Tibial nerve (tissue), 4 donors: ENCODE measurements around the gene APOE. TPM values are rescaled to one million over a fixed set of nuclear protein-coding genes. Genes with fewer than 3 reads are reported as not detected.
"Not testable (repeated sequence)": the region's sequence is repeated elsewhere in the genome, so short reads cannot be mapped to it uniquely, and the experiment has no call there.

Experiments
- DNase-seq, 2 donors: peaks; one replicate each; pipeline ENCODE4 v3.0.0-alpha.2; 2019; ENCODE audit warnings: low spot score in 2 of 2
- H3K27ac ChIP-seq, 4 donors: fragments of 200-600 bp; sonication (generic) in 3 of 4; one replicate each; pipeline ENCODE4 v1.5.1; 2017 to 2019; ENCODE audit warnings: mild to moderate bottlenecking in 1 of 4
- H3K27me3 ChIP-seq, 2 donors: fragments of 200-600 bp; sonication (generic) in 1 of 2; one replicate each; pipeline versions ENCODE4 v1.5.1 to v1.6.0; 2017 to 2019
- H3K36me3 ChIP-seq, 3 donors: fragments of 200-600 bp; sonication (generic); one replicate each; pipeline ENCODE4 v1.5.1; 2018 to 2019
- H3K4me1 ChIP-seq, 4 donors: fragments of 200-600 bp; sonication (generic) in 3 of 4; one replicate each; pipeline ENCODE4 v1.5.1; 2017 to 2019
- H3K4me3 ChIP-seq, 4 donors: fragments of 200-600 bp; sonication (generic) in 3 of 4; one replicate each; pipeline ENCODE4 v1.5.1; 2017 to 2019; ENCODE audit warnings: mild to moderate bottlenecking in 1 of 4, moderate library complexity in 1 of 4
- H3K9me3 ChIP-seq, 4 donors: fragments of 200-600 bp; sonication (generic) in 3 of 4; one replicate each; pipeline ENCODE4 v1.5.1; 2017 to 2019
- EP300 ChIP-seq, 2 donors: sonication (generic); formaldehyde crosslinking; IDR thresholded peaks; one replicate each; pipeline ENCODE4 v1.6.1; 2017; ENCODE audit warnings: antibody characterized with exemption in 2 of 2, mild to moderate bottlenecking in 1 of 2
- POLR2A ChIP-seq, 2 donors: fragments of 450-650 bp; IDR thresholded peaks; one replicate each; pipeline ENCODE4 v1.6.1; 2017; ENCODE audit warnings: antibody characterized with exemption in 2 of 2, mild to moderate bottlenecking in 2 of 2, moderate library complexity in 2 of 2
- WGBS, 2 donors: methylation state at CpG; one replicate each; pipeline ENCODE4 v1.1.5; 2018; 5-methylcytosine and 5-hydroxymethylcytosine counted together
- total RNA-seq, 4 donors: library from RNA; depleted of rRNA; stranded (reverse); fragments of >200 nt; gene quantifications; one replicate each; pipeline ENCODE4 v1.1.0, GENCODE V29; 2016
- TF ChIP-seq, protein P1 (sequence below), 5 experiments: fragments of 200-600 bp in 3 of 5; fragments of 450-650 bp in 2 of 5; sonication (generic) in 3 of 5; IDR thresholded peaks; one replicate each; pipeline ENCODE4 v1.5.1; 2016 to 2019; ENCODE audit warnings: antibody characterized with exemption in 5 of 5, mild to moderate bottlenecking in 3 of 5, moderate library complexity in 2 of 5

APOE gene
- total RNA-seq, 4 donors from 2014 or later = 126 to 316 (median 163) TPM

DNA sequence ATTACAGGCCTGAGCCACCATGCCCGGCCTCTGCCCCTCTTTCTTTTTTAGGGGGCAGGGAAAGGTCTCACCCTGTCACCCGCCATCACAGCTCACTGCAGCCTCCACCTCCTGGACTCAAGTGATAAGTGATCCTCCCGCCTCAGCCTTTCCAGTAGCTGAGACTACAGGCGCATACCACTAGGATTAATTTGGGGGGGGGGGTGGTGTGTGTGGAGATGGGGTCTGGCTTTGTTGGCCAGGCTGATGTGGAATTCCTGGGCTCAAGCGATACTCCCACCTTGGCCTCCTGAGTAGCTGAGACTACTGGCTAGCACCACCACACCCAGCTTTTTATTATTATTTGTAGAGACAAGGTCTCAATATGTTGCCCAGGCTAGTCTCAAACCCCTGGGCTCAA lies 4.2 kb downstream of the APOE start:
- H3K4me1 ChIP-seq = peaks cover 0 to 54% (median 25%) of the 10 kb centered on the region in 4 donors
- no peaks in the 10 kb centered on the region for H3K9me3 ChIP-seq
- 87 to 90% methylated on average over 5 of the region's 5 CpGs for WGBS, 2 donors
- no peak overlapping the region for H3K27ac ChIP-seq
- H3K4me3 ChIP-seq = no peak overlapping the region
- no peaks in the 10 kb centered on the region for H3K36me3 ChIP-seq
- DNase-seq = no peak
- TF ChIP-seq EP300 (IDR thresholded peaks at IDR 0.05) = no peak
- no peak for TF ChIP-seq POLR2A (IDR thresholded peaks at IDR 0.05)
- TF ChIP-seq, protein P1, sequence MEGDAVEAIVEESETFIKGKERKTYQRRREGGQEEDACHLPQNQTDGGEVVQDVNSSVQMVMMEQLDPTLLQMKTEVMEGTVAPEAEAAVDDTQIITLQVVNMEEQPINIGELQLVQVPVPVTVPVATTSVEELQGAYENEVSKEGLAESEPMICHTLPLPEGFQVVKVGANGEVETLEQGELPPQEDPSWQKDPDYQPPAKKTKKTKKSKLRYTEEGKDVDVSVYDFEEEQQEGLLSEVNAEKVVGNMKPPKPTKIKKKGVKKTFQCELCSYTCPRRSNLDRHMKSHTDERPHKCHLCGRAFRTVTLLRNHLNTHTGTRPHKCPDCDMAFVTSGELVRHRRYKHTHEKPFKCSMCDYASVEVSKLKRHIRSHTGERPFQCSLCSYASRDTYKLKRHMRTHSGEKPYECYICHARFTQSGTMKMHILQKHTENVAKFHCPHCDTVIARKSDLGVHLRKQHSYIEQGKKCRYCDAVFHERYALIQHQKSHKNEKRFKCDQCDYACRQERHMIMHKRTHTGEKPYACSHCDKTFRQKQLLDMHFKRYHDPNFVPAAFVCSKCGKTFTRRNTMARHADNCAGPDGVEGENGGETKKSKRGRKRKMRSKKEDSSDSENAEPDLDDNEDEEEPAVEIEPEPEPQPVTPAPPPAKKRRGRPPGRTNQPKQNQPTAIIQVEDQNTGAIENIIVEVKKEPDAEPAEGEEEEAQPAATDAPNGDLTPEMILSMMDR (IDR thresholded peaks at IDR 0.05) = no peak
- peaks cover 0 to 24% of the 10 kb centered on the region in 2 donors for H3K27me3 ChIP-seq

DNA sequence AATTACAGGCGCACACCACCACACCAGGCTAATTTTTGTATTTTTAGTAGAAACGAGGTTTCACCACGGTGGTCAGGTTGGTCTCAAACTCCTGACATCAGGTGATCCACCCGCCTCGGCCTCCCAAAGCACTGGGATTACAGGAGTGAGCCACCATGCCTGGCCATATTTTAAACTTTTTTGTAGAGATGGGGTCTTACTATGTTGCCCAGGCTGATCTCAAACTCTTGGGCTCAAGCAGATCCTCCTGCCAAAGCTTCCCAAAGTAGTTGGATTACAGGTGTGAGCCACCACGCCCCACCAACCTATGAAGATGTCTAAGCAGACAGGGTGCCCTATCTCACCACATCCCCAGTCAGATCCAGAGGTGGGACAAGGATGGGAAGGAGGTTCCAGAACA lies 6.3 kb downstream of the APOE start:
- WGBS, 2 donors = 83 to 89% methylated on average over 6 of the region's 6 CpGs
- not testable (repeated sequence) for H3K9me3 ChIP-seq, DNase-seq, H3K4me3 ChIP-seq, H3K27me3 ChIP-seq, H3K27ac ChIP-seq, H3K36me3 ChIP-seq
- peaks cover 0 to 45% (median 21%) of the 10 kb centered on the region in 4 donors for H3K4me1 ChIP-seq

DNA sequence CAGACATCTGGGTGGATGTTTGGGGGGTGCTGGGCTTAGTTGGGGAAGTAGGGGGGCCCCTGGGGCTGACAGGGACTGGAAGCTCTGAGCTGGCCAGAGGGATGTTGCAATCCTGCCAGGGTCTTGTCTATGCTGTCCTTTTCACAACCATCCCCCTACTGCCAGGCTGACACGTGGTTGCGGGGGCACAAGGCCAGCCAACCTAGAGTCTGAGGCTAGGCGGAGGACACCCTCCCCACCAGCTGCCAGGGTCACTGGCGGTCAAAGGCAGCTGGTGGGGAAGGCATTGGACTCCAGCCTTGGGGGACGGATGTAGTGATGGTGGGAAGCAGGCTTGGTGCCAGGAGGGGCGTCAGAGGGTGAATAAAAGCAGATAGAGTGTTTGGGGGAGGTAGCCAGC lies 7.3 kb downstream of the APOE start:
- DNase-seq = no peak
- Histone ChIP-seq H3K4me1 (peaks cover 0 to 45% (median 21%) of the 10 kb centered on the region in 4 donors), H3K27me3 (no peaks in the 10 kb centered on the region), H3K36me3 (no peaks in the 10 kb centered on the region), H3K4me3 (no peak overlapping the region), H3K9me3 (no peaks in the 10 kb centered on the region), H3K27ac (peak overlapping the region in 1 of 4 donors; percentile 62)
- WGBS, 2 donors = 30 to 53% methylated on average over 6 of the region's 6 CpGs
- no peak for TF ChIP-seq POLR2A (IDR thresholded peaks at IDR 0.05)

DNA sequence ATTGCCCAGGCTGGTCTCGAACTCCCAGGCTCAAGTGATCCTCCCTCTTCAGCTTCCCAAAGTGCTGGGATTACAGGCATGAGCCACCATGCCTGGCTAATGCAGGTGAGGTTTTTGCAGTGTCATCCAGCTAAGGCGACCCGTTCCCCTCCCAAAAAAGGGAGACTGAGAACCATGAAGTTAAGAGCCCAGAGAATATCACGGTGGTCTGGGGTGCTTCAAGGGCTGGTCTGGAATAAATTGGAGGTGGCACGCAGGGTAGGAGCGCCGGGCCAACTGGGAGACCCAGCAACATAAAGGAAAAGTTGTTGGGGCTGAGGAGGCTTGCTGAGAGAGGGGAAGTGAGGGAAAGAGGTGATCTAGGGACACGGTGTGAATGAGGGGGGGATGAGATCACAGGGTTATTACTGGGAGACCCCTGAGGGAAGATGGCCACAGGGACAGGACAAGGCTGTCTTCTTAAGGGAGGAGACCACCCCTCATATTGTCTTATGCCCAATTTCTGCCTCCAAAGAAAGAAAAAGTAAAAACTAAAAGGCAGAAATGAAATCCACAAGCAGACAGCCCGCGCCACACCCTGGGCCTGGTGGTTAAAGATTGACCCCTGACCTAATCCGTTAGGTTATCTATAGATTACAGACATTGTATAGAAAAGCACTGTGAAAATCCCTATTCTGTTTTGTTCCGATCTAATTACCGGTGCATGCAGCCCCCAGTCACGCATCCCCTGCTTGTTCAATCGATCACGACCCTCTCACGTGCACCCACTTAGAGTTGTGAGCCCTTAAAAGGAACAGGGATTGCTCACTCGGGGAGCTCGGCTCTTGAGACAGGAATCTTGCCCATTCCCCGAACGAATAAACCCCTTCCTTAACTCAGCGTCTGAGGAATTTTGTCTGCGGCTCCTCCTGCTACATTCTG lies 8.2 kb downstream of the APOE start:
- WGBS, 2 donors = 60 to 65% methylated on average over 23 of the region's 23 CpGs
- H3K27ac ChIP-seq, H3K36me3 ChIP-seq, H3K9me3 ChIP-seq, DNase-seq, H3K27me3 ChIP-seq: not testable (repeated sequence)
- Histone ChIP-seq H3K4me3 (peak overlapping the region in 2 of 4 donors; percentile 16 to 55), H3K4me1 (peaks cover 0 to 45% (median 21%) of the 10 kb centered on the region in 4 donors)

DNA sequence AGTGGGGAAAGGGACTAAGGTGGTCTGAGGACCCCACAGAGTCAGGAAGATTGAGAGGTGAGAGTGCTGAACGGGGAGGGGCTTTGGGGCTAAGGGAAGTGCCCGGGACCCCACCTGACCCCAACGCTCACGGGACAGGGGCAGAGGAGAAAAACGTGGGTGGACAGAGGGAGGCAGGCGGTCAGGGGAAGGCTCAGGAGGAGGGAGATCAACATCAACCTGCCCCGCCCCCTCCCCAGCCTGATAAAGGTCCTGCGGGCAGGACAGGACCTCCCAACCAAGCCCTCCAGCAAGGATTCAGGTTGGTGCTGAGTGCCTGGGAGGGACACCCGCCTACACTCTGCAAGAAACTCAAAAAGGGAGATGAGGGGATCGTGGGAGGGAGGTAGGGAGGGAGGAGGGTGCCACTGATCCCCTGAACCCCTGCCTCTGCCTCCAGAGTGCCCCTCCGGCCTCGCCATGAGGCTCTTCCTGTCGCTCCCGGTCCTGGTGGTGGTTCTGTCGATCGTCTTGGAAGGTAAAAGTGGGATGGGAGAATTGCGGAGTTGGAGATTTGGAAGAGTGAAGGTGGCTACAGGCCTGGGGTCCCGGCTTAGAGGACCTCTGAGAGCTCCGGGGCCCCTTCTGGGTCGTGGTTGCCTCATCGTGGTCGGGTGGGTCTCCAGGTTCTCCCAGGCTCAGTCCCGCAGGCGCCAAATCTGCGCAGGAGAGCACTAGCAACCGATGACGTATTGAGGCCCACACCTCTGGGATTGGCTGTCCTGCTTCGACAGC lies 9.0 kb downstream of the APOE start, which contains the start of gene APOC1:
Gene APOC1 (plus strand): TSS at position 176 of the 774 bp plus-strand sequence. CDS start 284 bp downstream, at position 460.
- Histone ChIP-seq H3K27ac (peak within 1 kb of the TSS in 2 of 4 donors; percentile 63 to 71), H3K4me1 (peaks cover 0 to 45% (median 21%) of the 10 kb centered on the region in 4 donors), H3K4me3 (peak within 1 kb of the TSS; percentile 16 to 55 (median 44))
- H3K27me3 ChIP-seq, H3K9me3 ChIP-seq, H3K36me3 ChIP-seq: not testable (repeated sequence)
- WGBS, 2 donors = 6 to 10% methylated on average over 27 to 28 of the region's 28 CpGs
- peak; percentile 72 to 81 for DNase-seq

DNA sequence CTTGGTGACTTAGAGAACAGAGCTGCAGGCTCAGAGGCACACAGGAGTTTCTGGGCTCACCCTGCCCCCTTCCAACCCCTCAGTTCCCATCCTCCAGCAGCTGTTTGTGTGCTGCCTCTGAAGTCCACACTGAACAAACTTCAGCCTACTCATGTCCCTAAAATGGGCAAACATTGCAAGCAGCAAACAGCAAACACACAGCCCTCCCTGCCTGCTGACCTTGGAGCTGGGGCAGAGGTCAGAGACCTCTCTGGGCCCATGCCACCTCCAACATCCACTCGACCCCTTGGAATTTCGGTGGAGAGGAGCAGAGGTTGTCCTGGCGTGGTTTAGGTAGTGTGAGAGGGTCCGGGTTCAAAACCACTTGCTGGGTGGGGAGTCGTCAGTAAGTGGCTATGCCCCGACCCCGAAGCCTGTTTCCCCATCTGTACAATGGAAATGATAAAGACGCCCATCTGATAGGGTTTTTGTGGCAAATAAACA lies 18.7 kb downstream of the APOE start:
- Histone ChIP-seq H3K27me3 (no peaks in the 10 kb centered on the region), H3K4me3 (no peak overlapping the region), H3K9me3 (no peaks in the 10 kb centered on the region), H3K27ac (peak overlapping the region in 3 of 4 donors; percentile 51 to 80 (median 73)), H3K4me1 (peaks cover 0 to 45% (median 32%) of the 10 kb centered on the region in 4 donors), H3K36me3 (no peaks in the 10 kb centered on the region)
- WGBS, 2 donors = 56 to 74% methylated on average over 8 of the region's 8 CpGs
- DNase-seq = no peak
- TF ChIP-seq EP300 (IDR thresholded peaks at IDR 0.05) (peak in 1 of 2 donors; percentile 26), POLR2A (IDR thresholded peaks at IDR 0.05) (no peak)
- TF ChIP-seq, protein P1 (IDR thresholded peaks at IDR 0.05) = no peak
